ENCODE results near the gene EPHB2.
"Not testable (repeated sequence)": the region's sequence is repeated elsewhere in the genome, so short reads cannot be mapped to it uniquely, and the experiment has no call there.

The EPHB2 gene

GRCh38 chr1:22843441-22844183 is 133.0 kb downstream of the EPHB2 start:
- DNase-seq: not testable (repeated sequence)

GRCh38 chr1:22844621-22845020 is 134.0 kb downstream of the EPHB2 start:
- DNase-seq: no peak

GRCh38 chr1:22845398-22845935 is 134.8 kb downstream of the EPHB2 start:
- no peak for DNase-seq

GRCh38 chr1:22846458-22846857 is 135.8 kb downstream of the EPHB2 start:
- peak; percentile 32 for DNase-seq

- DNase-seq: no peak
Observed at GRCh38 chr1:22847249-22847648, 136.6 kb downstream of the EPHB2 start.

- no peak for DNase-seq
Observed at GRCh38 chr1:22847709-22848108, 137.1 kb downstream of the EPHB2 start.

GRCh38 chr1:22848405-22848804 is 137.8 kb downstream of the EPHB2 start:
- DNase-seq: no peak

- DNase-seq: no peak
Observed at GRCh38 chr1:22849770-22850169, 139.1 kb downstream of the EPHB2 start.

- DNase-seq: no peak
Observed at GRCh38 chr1:22850281-22850680, 139.6 kb downstream of the EPHB2 start.

- DNase-seq: no peak
Observed at GRCh38 chr1:22850681-22851080, 140.0 kb downstream of the EPHB2 start.

- DNase-seq: no peak
Observed at GRCh38 chr1:22851517-22851916, 140.9 kb downstream of the EPHB2 start.

- no peak for DNase-seq
Observed at GRCh38 chr1:22852144-22852655, 141.6 kb downstream of the EPHB2 start.

GRCh38 chr1:22853651-22854185 is 143.1 kb downstream of the EPHB2 start:
- no peak for DNase-seq

GRCh38 chr1:22854688-22855565 is 144.3 kb downstream of the EPHB2 start:
- no peak for DNase-seq

GRCh38 chr1:22855668-22856606 is 145.3 kb downstream of the EPHB2 start:
- DNase-seq: no peak

GRCh38 chr1:22857661-22858060 is 147.0 kb downstream of the EPHB2 start:
- no peak for DNase-seq

- DNase-seq: no peak
Observed at GRCh38 chr1:22860414-22860800, 149.8 kb downstream of the EPHB2 start.

- DNase-seq: no peak
Observed at GRCh38 chr1:22860883-22861385, 150.3 kb downstream of the EPHB2 start.

GRCh38 chr1:22861764-22862440 is 151.3 kb downstream of the EPHB2 start:
- DNase-seq: peak; percentile 39

GRCh38 chr1:22862752-22863151 is 152.1 kb downstream of the EPHB2 start:
- no peak for DNase-seq

- DNase-seq: no peak
Observed at GRCh38 chr1:22863766-22864165, 153.1 kb downstream of the EPHB2 start.

Measured in activated CD4-positive, alpha-beta T cell treated with anti-CD3 and anti-CD28 coated beads for 48 hours (primary cell).